GM12874 (cell line): ENCODE results near the gene NOP14.

Experiments
- TF ChIP-seq, protein P1 (sequence below): IDR thresholded peaks from 2 replicates; pipeline ENCODE4 v1.5.1; 2011; ENCODE audit warnings: low read depth, mild to moderate bottlenecking, control low read depth, low read length, moderate library complexity; ENCODE audit not compliant: insufficient read depth

NOP14 gene

DNA sequence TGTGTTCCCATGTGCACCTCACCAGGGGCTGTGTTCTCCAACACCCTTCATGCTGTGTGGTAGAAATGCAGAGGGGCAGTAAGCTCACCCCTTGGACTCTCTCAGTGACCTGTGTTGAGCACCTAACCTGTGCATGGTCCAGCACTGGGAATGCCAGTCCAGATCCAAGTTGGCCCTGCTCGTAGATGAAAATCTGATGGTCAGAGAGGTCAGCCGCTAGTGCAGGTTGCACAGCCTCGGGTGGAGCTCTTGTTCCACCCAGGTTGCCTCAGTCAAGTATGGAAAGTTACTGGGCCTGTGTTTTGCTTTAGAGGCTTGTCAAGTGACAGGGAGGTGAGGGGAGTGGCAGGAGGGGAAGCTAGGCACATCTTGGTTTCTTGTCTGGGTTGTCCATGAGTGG lies 51.3 kb downstream of the NOP14 start:
- TF ChIP-seq, protein P1, sequence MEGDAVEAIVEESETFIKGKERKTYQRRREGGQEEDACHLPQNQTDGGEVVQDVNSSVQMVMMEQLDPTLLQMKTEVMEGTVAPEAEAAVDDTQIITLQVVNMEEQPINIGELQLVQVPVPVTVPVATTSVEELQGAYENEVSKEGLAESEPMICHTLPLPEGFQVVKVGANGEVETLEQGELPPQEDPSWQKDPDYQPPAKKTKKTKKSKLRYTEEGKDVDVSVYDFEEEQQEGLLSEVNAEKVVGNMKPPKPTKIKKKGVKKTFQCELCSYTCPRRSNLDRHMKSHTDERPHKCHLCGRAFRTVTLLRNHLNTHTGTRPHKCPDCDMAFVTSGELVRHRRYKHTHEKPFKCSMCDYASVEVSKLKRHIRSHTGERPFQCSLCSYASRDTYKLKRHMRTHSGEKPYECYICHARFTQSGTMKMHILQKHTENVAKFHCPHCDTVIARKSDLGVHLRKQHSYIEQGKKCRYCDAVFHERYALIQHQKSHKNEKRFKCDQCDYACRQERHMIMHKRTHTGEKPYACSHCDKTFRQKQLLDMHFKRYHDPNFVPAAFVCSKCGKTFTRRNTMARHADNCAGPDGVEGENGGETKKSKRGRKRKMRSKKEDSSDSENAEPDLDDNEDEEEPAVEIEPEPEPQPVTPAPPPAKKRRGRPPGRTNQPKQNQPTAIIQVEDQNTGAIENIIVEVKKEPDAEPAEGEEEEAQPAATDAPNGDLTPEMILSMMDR, result no peak

- TF ChIP-seq, protein P1, result no peak
Measured at GRCh38 chr4:2910409-2910808, 52.8 kb downstream of the NOP14 start.

GRCh38 chr4:2909583-2909982 lies 53.6 kb downstream of the NOP14 start:
- TF ChIP-seq, protein P1, result no peak

- TF ChIP-seq, protein P1, result no peak
Measured at GRCh38 chr4:2908686-2909085, 54.5 kb downstream of the NOP14 start.

DNA sequence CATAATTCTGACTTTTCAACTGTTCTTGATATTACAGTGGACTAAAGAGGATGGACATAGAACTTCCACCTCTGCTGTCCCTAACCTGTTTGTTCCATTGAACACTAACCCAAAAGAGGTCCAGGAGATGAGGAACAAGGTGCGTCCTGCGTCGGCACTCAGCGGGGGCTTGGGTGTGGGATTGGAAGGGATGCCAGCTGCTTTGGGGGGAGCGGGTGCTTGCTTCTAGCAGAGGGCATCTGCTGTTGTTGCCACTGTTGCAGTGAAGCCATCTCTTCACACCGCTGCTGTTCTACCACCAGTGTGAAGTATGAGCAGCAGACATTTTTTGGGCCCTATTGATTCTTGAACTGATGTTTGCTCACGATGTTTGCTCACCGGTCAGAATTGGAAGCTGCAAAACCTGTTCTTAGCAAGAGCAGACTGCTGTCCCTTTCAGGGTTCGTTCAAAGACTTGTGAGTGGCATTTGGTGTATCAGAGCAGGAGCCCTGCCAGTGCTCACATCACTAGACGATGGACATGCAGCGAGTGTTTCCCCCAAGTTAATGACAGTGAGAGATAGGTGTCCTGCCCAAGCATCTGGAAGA lies 55.4 kb downstream of the NOP14 start:
- TF ChIP-seq, protein P1, result no peak

- TF ChIP-seq, protein P1, result no peak
Measured at GRCh38 chr4:2907226-2907625, 56.0 kb downstream of the NOP14 start.

GRCh38 chr4:2906218-2906617 lies 57.0 kb downstream of the NOP14 start:
- TF ChIP-seq, protein P1, result no peak

DNA sequence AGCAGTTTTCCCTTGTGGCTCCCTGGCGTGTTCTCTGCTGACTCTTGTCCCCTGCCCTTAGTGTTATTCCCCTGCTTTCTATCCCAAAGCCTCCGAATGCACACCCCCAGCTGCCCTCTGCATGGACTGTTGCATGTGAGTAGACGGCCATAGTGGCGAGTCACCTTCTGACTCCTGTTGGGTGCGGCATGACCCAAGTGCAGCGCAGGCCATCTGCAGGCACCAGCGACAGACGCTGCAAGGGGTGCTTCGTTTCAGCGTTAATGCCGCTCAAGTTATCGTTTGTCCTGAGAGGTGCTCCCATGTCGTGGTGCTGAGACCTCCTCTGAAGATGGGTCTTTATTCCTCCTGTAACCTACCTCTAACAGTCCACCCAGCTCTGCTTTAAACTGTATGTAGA lies 57.7 kb downstream of the NOP14 start:
- TF ChIP-seq, protein P1, result no peak
